Measurements from ENCODE around the gene SGMS2.

SGMS2 gene

DNA sequence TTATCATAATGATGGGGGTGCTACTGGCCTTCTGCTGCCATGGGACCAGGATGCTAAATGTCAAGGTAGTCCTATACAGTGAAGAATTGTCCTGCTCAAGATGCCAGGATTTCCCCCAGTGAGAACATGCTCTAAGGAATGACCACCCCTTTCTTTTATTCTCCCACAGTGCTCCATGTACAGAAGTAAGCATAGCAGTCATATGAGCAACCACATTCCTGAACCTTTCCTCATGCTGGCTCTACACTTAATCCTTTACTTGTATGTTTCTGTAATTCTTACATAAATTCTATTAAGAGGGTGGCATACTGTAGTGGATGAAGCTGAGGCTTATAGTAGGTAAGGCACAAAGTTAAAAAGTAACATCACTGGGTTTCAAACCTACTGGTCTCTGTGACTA, 126.8 kb downstream of the SGMS2 start:
- H3K4me3 ChIP-seq (replicated peaks; ENCODE audit: low read depth, low read length), result no peak overlapping the region
- TF ChIP-seq, protein P1, sequence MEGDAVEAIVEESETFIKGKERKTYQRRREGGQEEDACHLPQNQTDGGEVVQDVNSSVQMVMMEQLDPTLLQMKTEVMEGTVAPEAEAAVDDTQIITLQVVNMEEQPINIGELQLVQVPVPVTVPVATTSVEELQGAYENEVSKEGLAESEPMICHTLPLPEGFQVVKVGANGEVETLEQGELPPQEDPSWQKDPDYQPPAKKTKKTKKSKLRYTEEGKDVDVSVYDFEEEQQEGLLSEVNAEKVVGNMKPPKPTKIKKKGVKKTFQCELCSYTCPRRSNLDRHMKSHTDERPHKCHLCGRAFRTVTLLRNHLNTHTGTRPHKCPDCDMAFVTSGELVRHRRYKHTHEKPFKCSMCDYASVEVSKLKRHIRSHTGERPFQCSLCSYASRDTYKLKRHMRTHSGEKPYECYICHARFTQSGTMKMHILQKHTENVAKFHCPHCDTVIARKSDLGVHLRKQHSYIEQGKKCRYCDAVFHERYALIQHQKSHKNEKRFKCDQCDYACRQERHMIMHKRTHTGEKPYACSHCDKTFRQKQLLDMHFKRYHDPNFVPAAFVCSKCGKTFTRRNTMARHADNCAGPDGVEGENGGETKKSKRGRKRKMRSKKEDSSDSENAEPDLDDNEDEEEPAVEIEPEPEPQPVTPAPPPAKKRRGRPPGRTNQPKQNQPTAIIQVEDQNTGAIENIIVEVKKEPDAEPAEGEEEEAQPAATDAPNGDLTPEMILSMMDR (IDR thresholded peaks at IDR 0.05; ENCODE audit: low read length, missing control alignments), result no peak
- peak; percentile 57 for DNase-seq (ENCODE audit: low read depth)

DNA sequence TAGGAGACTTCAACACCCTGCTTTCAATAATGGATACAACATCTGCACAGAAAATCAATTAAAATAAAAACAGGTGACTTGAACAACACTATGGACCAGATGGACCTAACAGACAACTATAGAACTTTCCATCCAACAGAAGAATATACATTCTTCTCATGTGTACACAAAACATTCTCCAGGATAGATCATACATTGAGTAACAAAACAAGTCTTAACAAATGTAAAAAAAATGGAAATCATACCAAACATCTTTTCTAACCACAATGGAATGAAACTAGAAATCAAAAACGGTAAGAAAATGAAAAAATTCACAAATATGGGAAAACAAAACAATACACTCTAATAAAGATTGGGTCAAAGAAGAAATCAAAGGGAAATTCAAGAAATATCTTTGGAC, 131.3 kb downstream of the SGMS2 start:
- TF ChIP-seq, protein P1 (IDR thresholded peaks at IDR 0.05; ENCODE audit: low read length, missing control alignments), result no peak
- no peak overlapping the region for H3K4me3 ChIP-seq (replicated peaks; ENCODE audit: low read depth, low read length)
- DNase-seq (ENCODE audit: low read depth), result no peak

Measured in fibroblast of pulmonary artery (primary cell).